H1 (cell line): Measurements from ENCODE around the gene SBNO1. TPM values are rescaled to one million over a fixed set of nuclear protein-coding genes. Genes with fewer than 3 reads are reported as not detected.

Experiments used
- ASH2L ChIP-seq: fragments of 200-600, 300-600 bp; sonication (generic); IDR thresholded peaks from one replicate; pipeline ENCODE4 v1.7.1; 2017; ENCODE audit warnings: low read length
- BCL11A ChIP-seq, 2 experiments: IDR thresholded peaks; one replicate each; pipeline ENCODE4 v1.6.1; 2011; ENCODE audit warnings: low read depth in 2 of 2, low read length in 2 of 2, mild to moderate bottlenecking in 2 of 2
- CHD2 ChIP-seq: IDR thresholded peaks from 2 replicates; pipeline ENCODE4 v1.6.1; 2012; ENCODE audit warnings: low read length, improper control_type of control experiment
- CTBP2 ChIP-seq: IDR thresholded peaks from 2 replicates; pipeline ENCODE4 v1.7.0; 2011; ENCODE audit warnings: borderline replicate concordance, mild to moderate bottlenecking, moderate library complexity, mixed read lengths, low read length; ENCODE audit not compliant: insufficient read depth, insufficient read length
- KDM1A ChIP-seq: fragments of 200-600, 300-600 bp; sonication (generic); IDR thresholded peaks from 2 replicates; pipeline ENCODE4 v1.7.1; 2016; ENCODE audit warnings: mild to moderate bottlenecking, low read length, borderline replicate concordance
- SUZ12 ChIP-seq: fragments of 200-600 bp; sonication (generic); IDR thresholded peaks from 2 replicates; pipeline ENCODE4 v1.6.1; 2012; ENCODE audit warnings: mild to moderate bottlenecking, inconsistent platforms, low read length, moderate library complexity, mixed read lengths
- TAF1 ChIP-seq: IDR thresholded peaks from 2 replicates; pipeline ENCODE4 v1.6.1; 2011; ENCODE audit warnings: mild to moderate bottlenecking, low read depth, low read length
- polyA plus RNA-seq, 7 experiments: library from polyadenylated mRNA; depleted of rRNA in 3 of 7; stranded (reverse) in 5 of 7; unstranded in 2 of 7; fragments of >200 nt in 5 of 7; fragments of 200-250 nt in 2 of 7; gene quantifications; 1 replicate in 5 of 7; 2 replicates in 1 of 7; 4 replicates in 1 of 7; pipeline versions ENCODE4 v1.2.1 to v1.2.3, GENCODE V29; 2011 to 2013; ENCODE audit warnings: missing spikeins in 2 of 7, mixed read lengths in 2 of 7
- total RNA-seq: library from RNA; stranded (reverse); fragmentation: NEBNext Ultra II Directional; extraction: Animal tissue kit (Norgen Biotek cat#: 25700); gene quantifications from 2 replicates; pipeline ENCODE4 v1.2.1, GENCODE V29; 2021
- TF ChIP-seq, protein P1 (sequence below): fragments of 300-600 bp; sonication (generic); IDR thresholded peaks from 2 replicates; pipeline ENCODE4 v1.7.1; 2012; ENCODE audit warnings: low read length, moderate library complexity, mild to moderate bottlenecking, inconsistent platforms; ENCODE audit not compliant: insufficient replicate concordance
- TF ChIP-seq, protein P2 (sequence below): IDR thresholded peaks from 2 replicates; pipeline ENCODE4 v1.6.1; 2011; ENCODE audit warnings: low read length, improper control_type of control experiment

Gene SBNO1
- total and polyA plus RNA-seq, 2 of the 8 experiments (the other 6 are each of a cell fraction or from before 2014, with no cell fraction given), result 6.7 to 57.7 TPM

GRCh38 chr12:123382684-123383083, 18.0 kb upstream of the SBNO1 start (continued):
- TF ChIP-seq, protein P1, sequence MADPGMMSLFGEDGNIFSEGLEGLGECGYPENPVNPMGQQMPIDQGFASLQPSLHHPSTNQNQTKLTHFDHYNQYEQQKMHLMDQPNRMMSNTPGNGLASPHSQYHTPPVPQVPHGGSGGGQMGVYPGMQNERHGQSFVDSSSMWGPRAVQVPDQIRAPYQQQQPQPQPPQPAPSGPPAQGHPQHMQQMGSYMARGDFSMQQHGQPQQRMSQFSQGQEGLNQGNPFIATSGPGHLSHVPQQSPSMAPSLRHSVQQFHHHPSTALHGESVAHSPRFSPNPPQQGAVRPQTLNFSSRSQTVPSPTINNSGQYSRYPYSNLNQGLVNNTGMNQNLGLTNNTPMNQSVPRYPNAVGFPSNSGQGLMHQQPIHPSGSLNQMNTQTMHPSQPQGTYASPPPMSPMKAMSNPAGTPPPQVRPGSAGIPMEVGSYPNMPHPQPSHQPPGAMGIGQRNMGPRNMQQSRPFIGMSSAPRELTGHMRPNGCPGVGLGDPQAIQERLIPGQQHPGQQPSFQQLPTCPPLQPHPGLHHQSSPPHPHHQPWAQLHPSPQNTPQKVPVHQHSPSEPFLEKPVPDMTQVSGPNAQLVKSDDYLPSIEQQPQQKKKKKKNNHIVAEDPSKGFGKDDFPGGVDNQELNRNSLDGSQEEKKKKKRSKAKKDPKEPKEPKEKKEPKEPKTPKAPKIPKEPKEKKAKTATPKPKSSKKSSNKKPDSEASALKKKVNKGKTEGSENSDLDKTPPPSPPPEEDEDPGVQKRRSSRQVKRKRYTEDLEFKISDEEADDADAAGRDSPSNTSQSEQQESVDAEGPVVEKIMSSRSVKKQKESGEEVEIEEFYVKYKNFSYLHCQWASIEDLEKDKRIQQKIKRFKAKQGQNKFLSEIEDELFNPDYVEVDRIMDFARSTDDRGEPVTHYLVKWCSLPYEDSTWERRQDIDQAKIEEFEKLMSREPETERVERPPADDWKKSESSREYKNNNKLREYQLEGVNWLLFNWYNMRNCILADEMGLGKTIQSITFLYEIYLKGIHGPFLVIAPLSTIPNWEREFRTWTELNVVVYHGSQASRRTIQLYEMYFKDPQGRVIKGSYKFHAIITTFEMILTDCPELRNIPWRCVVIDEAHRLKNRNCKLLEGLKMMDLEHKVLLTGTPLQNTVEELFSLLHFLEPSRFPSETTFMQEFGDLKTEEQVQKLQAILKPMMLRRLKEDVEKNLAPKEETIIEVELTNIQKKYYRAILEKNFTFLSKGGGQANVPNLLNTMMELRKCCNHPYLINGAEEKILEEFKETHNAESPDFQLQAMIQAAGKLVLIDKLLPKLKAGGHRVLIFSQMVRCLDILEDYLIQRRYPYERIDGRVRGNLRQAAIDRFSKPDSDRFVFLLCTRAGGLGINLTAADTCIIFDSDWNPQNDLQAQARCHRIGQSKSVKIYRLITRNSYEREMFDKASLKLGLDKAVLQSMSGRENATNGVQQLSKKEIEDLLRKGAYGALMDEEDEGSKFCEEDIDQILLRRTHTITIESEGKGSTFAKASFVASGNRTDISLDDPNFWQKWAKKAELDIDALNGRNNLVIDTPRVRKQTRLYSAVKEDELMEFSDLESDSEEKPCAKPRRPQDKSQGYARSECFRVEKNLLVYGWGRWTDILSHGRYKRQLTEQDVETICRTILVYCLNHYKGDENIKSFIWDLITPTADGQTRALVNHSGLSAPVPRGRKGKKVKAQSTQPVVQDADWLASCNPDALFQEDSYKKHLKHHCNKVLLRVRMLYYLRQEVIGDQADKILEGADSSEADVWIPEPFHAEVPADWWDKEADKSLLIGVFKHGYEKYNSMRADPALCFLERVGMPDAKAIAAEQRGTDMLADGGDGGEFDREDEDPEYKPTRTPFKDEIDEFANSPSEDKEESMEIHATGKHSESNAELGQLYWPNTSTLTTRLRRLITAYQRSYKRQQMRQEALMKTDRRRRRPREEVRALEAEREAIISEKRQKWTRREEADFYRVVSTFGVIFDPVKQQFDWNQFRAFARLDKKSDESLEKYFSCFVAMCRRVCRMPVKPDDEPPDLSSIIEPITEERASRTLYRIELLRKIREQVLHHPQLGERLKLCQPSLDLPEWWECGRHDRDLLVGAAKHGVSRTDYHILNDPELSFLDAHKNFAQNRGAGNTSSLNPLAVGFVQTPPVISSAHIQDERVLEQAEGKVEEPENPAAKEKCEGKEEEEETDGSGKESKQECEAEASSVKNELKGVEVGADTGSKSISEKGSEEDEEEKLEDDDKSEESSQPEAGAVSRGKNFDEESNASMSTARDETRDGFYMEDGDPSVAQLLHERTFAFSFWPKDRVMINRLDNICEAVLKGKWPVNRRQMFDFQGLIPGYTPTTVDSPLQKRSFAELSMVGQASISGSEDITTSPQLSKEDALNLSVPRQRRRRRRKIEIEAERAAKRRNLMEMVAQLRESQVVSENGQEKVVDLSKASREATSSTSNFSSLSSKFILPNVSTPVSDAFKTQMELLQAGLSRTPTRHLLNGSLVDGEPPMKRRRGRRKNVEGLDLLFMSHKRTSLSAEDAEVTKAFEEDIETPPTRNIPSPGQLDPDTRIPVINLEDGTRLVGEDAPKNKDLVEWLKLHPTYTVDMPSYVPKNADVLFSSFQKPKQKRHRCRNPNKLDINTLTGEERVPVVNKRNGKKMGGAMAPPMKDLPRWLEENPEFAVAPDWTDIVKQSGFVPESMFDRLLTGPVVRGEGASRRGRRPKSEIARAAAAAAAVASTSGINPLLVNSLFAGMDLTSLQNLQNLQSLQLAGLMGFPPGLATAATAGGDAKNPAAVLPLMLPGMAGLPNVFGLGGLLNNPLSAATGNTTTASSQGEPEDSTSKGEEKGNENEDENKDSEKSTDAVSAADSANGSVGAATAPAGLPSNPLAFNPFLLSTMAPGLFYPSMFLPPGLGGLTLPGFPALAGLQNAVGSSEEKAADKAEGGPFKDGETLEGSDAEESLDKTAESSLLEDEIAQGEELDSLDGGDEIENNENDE, result no peak
- TF ChIP-seq SUZ12 (no peak), BCL11A (IDR thresholded peaks at IDR 0.05; ENCODE audit: low read depth in 2 of 2, low read length in 2 of 2) (no peak), CHD2 (no peak), ASH2L (no peak), TAF1 (no peak), KDM1A (no peak), CTBP2 (no peak)
- TF ChIP-seq, protein P2, sequence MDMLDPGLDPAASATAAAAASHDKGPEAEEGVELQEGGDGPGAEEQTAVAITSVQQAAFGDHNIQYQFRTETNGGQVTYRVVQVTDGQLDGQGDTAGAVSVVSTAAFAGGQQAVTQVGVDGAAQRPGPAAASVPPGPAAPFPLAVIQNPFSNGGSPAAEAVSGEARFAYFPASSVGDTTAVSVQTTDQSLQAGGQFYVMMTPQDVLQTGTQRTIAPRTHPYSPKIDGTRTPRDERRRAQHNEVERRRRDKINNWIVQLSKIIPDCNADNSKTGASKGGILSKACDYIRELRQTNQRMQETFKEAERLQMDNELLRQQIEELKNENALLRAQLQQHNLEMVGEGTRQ, result no peak
